NCI-H1417 (cell line): Measurements from ENCODE around the gene NSMF.

Source experiments
- DNase-seq, 3 experiments: peaks; one replicate each; lab custom pipeline; 2025; lab: John Stamatoyannopoulos, UW

The NSMF gene

DNA sequence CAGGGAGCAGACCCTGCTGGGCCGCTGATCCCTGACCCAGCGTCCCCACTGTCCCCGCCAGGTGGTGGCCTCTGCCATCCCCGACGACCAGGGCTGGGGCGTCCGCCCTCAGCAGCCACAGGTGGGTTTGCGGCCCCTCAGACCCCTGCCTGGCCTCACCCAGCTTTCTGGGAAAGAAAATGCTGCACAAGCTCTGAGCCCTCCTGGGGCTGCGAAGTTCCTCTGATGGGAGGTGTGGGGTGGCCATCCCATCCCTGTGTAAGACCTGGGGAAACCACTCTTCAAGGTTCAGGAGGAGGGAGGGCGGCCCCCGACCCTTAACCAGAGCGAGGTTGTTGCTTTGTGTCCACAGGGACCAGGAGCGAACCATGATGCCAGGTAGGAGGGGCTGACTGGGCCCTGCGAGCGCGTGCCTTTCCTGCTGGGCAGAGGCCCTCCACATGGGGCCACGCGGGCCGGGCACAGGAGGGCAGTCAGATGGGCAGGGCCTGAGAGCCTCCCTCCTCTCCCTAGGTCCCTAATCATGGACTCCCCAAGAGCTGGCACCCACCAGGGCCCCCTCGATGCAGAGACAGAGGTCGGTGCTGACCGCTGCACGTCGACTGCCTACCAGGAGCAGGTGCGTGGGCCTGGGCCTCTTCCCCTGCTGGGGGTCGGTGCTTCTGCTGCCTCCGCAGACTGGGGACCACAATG is 28.3 kb downstream of the NSMF start:
- DNase-seq, result peak in 2 of 3 experiments; percentile 31 to 33

DNA sequence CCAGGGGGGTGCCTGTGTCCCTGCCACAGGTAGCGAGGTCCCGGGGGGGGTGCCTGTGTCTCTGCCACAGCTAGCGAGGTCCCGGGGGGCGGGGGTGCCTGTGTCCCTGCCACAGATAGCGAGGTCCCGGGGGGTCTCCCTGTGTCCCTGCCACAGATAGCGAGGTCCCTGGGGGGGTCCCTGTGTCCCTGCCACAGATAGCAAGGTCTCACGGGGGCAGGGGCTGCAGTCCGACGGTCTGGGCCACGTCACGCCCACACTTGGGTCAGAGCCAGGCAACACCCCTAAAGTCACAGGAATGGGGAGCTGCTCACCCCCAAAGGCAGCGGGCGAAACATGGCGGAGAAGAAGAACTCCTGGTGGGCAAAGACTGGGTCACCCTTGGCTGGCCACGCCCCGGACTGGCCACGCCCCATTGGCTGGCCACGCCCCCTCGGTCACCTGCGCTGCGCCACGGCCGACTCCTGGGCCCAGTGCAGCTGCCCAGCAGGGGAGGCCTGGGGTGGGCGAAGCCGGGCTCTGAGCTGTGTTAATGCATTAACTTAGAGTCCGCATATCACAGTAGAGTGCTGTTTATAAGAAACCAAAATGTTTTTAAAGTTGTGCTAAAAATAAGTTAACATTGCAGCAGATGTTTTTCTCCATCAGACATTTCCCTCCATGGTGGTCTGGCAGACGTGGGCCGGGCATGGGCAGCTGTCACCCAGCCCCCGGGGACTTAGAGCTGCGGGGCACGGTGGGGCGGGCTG is 29.0 kb downstream of the NSMF start:
- DNase-seq, result peak; percentile 52 to 78 (median 65)

DNA sequence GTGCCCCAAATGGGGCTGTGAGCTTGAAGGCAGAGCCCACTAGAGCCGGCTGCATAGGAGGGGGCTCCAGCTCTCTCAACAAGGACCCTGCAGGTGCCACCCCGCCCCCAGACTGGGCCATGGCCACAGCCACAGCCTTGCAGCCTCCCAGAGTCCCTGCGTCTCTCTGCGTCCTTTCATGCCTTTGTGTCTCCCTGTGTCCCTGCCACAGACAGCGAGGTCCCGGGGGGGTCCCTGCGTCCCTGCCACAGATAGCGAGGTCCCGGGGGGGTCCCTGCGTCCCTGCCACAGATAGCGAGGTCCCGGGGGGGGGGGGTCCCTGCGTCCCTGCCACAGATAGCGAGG is 29.6 kb downstream of the NSMF start:
- DNase-seq, result no peak

DNA sequence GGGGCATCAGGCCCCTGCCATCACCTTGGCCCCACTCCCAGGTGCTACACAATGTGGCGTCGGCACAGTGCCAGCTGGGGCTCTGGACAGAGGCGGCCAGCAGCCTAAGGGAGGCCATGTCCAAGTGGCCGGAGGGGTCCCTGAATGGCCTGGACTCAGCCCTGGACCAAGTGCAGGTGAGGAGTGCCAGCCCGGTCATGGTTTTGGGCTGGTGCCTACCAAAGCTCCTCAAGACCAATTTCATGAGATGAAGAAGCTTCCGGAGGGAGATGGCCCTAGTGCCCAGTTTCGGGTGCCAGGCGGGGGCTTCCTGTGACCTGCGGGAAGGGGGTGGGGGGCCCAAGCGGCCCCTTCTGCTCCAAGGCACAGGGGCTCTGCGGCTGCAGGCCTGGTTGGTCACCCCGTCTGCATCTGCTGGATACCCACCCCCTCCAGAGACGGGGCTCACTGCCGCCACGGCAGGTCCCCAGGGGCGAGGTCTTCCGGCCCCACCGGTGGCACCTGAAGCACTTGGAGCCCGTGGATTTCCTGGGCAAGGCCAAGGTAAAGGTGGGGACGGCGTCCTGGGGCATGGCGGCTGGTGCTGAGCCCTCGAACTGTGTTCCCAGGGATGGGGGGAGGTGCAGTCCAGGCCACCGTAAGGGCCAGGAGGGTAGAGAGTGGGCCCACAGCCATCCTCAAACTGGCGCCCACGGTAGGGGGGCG is 30.1 kb downstream of the NSMF start:
- DNase-seq, result no peak

DNA sequence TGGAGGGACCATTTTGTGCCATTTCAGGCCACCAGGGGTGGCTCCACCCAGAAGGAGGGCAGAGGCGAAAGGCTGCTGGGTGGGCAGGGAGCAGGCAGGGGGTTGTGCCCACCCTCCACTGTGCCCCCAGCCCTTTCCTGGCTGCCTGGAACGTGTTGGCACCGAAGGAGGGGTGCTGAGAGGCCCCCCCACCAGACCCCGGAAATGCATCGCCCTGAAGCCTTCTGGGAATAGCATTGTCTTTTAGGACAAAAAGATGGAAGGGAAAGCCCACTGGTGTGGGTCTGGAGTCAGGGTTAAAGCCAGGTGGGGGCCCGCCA is 30.9 kb downstream of the NSMF start:
- no peak for DNase-seq

DNA sequence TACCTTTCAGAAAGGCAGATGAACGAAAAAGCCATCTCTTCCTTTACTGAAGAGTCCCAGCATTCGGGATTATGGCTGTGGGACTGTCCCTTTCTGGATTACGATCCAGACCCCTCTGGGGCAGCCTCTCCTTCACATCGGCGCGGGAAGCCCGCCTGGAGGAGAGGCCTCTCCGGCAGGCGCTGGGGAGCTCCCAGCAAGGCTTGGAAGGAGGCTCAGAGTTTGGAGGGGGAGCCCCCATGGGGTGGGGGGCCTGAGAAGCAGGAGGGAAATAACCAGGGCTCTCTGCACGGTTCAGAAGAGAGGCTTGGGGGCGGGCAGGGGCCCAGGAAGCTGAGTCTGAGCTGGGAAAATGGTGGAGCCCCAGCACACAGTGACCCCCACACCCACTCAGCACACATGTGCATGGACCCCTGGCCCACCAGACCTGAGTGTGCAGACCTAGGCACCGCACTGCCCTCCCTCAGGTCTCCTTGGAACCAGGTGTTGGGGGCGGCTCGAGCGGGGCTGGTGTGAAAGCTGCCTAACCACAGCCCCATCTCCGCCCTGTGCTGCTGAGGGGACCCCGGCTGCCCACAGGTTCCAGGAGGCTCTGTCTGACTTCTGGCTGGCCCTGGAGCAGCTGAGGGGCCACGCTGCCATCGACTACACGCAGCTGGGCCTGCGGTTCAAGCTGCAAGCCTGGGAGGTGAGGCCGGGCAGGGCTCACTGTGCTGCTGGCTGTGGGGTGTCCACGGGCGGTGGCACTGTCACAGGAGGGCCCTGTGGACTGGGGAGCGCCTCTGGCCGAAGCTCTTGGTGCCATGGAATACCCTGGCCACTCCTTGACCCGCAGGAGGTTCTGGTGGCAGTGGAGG is 31.5 kb downstream of the NSMF start:
- DNase-seq, result no peak

DNA sequence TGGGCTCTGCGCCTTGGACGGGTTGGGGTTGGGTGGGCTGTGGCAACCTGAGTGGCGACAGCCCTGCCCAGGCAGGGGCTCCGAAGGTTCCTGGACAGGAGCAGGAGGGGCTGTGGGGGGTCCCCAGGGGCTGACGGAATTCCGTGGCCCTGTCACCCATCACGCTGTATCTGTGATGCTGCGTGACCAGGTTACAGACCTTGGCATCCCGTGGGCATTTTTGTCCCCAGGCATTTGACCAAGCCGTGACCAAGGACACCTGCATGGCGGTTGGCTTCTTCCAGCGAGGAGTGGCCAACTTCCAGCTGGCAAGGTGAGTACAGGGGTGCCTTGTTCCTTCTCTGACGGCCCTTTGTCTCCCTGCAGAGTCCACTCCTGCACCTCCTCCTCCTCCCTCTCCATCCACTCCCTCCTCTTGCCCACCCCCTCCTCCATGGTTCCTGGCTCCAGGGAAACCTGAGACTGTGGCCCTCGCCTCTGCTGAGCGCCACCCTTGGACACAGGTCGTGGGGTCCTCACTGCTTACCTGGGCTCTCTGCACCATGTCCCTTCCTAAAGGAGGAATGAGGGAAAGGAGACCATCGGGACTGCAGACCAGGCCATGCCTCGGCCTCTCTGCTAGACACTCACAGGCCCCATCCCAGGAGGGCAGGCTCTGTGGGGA is 33.0 kb downstream of the NSMF start:
- DNase-seq, result no peak

DNA sequence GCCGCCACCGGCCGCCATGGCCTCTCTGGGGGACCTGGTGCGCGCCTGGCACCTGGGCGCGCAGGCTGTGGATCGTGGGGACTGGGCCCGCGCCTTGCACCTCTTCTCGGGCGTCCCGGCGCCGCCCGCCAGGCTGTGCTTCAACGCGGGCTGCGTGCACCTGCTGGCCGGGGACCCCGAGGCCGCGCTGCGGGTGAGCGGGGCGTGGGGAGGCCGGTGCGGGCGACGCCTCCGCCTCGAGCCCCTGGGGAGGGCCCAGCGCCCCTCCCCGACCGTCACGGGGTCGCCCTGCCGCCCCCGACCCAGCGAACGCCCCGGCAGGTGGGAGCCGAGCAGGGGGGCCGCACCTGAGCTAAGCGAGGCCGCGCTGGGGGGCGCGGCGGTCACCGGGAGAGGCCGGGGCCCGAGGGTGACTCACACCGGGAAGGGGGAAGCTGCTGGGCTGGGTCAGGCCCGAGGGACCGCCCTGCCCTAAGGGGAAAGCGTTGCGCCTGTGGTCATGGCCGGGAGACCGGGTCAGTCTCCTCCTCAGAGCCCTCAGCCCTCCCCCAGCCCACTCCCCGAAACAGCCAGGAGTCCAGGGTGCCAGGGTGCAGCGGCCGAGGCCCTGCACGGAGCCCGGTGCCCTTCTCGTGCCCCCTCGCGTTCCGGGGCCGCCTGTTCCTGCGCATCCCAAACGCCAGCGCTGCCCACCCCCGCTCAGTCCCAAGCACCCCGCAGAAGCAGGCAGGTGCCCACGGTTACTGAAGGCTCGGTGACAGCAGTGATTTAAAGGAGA is 35.4 kb downstream of the NSMF start:
- peak in 2 of 3 experiments; percentile 67 to 91 for DNase-seq

DNA sequence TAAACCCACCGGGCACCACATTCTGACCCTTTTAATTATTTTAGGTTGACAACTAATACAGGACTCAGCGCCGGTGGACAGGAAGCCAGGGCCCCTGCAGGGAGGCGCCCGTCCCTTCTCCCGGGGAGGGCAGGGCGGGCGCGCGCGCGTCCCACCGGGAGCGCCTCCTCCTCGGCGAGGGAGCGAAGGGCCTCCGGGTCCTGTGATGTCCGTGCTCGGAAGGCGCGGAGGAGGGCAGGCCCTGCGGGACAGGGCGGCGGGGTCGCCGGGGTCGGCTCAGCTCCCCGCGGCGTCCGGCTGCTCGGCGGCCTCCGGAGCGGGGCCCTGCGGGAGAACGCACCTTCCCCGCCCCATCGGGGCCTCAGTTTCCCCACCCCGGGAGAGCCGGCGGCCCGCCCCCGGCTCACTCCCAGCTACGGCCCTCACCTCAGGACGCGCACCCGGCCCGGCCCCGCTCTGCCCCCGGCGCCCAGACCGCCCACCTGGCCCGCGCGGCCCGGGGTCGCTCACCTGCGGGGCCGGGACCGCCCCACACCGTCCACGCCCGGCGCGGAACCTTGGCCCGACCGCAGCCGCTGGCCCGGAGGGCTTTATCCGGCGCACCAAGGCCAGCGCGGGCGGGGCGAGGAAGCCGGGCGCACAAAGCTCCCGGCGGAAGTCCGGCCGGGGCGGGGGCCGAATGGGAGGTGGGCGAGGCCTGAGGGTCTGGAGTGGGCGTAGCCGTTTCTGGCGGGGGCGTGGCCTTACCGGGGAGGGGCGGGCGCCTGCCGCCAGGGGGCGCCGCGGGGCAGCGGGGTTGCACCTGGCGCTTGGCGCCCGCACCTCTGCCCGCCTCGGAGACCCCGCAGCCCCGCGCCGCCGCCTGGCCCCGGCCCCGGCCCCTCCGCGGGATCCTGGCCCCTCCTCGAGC is 36.3 kb downstream of the NSMF start, which contains the start of the genes EXD3 and NOXA1:
EXD3 (minus strand) TSS at position 559 of the 910 bp plus-strand sequence. CDS start 27,805 bp downstream, outside the sequence.
NOXA1 (plus strand) TSS at position 790 of the 910 bp plus-strand sequence. CDS start 137 bp downstream, outside the sequence.
- peak; percentile 87 to 97 (median 96) for DNase-seq

DNA sequence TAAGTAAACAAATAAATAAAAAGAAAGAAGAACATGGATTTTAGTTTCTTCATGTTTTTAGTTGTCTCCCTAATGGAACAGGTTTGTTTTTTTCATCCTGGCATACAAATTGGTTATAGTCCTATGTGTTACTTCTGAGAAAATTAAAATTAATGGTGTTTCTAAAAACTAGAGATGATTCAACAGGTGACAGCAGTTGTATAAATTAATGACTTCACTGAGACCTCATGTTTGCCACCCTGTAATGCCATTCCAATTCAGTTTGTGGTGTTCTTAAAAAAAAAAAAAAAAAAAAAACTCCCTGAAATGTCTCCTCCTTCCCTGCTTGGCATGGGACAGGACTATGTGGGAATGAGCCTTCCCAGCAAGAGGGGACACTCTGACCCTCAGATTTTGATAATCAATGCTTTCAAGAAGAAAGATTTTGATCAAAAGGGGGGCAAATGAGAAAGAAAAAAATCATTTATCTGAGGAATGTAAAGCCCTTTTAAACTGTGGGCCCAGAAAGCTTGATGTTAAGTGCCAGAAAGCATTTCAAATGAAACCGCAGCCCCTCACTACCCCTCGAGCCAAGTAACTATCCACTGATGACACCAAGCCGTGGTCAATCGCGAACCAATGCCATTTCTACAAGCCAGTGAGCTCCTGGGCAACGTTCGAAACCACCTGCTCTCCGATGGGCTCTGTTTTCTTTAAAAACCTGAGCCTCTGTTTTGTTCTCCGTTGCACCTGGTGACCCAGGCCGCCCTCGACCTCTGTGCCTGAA is 37.1 kb downstream of the NSMF start:
- peak in 1 of 3 experiments; percentile 79 for DNase-seq

DNA sequence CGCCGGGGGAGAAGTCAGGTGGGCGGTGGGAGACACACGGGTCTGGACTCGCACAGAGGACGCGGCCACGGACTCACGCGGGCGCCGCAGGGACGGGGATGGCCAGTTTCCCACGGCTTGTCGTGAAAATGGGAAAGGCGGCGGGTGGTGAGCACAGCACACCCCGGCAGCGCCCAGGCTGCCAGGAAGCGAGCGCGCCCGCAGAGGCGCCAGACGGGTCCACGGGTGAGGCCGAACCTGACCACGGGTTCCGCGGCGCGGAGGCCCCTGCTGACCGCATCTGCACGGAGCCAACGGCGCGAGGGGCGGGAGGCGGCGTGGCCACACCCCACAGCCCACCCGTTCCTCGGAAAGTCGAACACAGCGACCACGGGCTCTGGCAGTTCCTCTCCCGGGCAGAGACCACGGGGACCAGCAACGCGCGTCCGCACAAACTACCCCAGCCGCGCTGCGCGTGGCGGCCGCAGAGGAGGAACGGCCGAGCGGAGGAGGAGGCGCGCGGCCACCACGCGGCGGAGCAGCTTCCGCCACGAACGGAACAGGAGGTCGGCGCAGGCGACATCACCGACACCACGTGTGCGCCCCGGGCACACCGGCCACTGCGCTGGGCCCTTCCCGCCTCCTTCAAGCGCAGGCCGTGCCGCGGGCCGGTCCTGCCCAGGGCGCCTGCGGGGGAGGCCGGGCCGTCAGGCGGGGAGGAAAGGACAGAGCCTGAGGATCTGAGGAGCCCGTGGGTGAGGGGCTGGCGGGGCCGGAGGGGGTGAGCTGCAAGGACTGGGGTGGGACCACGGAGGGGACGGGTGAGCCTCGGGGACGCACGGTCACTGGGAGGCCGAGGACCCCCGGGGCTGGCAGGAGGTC is 41.7 kb downstream of the NSMF start:
- DNase-seq, result no peak

DNA sequence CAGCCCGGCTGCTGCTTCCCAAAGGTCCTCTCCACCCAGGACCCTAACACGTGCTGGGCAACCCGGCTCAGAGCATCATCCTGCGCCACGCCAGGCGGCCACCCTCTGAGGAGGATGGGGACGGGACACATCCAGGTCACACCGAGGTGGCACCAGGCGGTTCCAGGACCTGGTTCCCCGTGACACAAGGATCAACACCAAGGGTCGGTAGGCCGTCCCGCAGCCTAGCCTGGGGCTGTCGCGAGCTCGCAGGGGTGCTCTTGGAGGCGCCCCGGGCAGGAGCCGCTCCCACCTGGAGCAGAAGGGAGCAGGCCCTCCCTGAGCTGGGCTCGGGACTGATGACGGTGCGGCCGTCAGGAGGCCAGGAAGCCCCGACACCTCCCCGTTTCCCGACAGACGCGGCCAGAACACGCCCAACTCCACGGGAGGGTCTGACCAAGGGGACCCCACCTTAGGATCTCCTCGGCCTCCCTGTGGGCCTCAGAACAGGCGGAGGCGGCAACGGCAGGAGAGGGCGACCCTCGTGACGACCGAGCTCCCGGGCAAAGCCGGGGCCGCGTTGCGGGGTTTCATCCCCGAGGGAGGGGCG is 42.5 kb downstream of the NSMF start:
- no peak for DNase-seq

DNA sequence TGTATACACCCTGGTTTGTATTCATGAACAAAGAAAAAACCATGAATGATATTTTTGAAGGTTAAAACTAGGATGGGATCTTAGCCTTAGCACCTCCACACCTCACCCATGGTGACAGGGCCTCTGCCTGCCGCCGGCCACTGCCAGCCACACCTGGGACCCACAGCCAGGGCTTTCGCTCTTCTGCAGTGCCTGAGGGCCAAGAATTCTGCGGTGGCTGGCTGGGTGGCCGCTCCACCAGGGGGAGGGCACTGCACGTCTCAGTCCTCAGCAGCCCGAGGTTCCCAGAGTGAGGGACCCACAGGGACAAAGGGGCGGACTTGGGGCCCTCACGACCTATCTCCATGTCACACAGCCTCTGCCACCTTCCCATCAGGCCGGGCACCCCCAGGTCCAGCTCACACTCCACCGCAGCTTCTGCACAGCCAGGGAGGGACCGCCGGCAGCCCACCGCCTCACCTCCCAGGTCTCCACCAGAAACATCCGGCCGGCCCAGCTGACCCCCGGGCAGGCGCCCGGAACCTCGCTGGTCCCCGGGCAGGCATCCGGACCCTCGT is 43.0 kb downstream of the NSMF start:
- no peak for DNase-seq

DNA sequence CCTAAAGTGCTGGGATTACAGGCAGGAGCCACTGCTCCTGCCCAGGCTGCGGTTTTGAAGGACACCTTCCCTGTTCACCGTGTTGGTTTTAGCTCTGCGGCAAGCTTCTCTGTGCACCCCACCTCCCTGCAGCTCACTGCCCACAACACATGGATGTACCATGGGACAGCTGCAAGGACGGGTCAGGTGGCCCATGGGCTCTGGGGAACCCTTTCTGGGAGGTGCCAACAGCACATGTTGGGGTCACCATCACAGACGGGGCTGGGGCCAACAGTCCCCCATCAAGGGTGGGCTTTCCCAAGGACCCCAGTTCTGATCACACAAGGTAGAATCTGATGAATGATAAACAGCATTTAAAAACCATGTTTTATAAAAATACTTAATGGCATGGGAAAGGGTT is 43.7 kb downstream of the NSMF start:
- DNase-seq, result no peak

DNA sequence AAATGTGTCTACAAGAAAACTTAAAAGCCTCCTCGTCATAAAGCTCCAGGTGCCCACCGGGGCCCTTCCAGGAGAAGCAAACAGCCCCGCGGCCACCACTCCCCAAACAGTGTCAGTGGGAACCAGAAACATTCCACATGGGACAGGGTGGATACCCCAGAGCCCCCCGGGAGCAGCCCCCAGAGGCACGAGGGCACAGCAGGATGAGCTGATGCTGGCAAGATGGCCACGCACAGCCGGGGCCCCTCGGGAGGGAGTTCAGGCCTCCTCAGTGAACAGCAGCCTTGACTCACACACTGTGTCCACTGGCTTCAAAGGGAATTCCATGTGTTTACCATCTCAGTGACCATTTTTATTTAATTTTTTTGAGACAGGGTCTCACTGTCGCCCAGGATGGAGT is 46.7 kb downstream of the NSMF start:
- no peak for DNase-seq

DNA sequence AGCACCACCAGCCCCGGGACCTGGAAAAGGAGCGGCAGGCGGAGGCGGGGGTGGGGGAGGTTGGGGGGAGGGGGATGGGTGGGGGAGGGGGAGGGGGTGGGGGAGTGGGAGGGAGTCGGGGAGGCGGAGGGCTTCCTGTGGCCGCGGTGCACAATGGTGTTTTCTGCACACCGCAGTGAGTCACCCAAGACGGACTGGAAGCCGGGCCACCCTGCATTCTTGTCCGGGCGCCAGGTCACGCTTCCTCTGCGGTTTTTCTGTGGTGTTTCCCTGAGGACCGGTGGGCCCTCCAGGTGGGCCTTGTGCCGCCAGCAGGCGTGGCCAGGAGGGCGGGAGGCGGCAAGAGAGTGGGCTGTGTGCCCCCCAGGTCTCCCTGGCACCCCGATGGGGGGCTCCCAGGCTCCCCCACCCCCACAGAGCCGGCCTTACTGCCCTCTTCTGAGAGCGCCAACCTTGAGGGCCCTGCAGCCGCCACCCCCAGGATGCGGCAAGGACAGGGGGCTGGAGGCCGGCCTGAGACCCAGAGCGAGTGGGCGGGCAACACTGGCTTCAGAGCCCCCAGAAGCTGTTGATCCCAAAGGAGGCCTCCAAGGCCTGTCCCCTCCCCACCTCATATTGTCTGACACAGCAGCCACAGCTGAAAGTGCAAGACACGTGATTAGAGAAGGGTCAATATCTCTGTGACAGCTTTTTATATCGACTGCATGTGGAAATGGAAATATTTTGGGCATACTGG is 47.3 kb downstream of the NSMF start:
- DNase-seq, result no peak
